ENCODE results near the gene PTPRH.
"Not testable (repeated sequence)": the region's sequence is repeated elsewhere in the genome, so short reads cannot be mapped to it uniquely, and the experiment has no call there.

The PTPRH gene

GRCh38 chr19:55156202-55157063 lies 52.9 kb downstream of the PTPRH start:
- peak; percentile 68 for DNase-seq

DNA sequence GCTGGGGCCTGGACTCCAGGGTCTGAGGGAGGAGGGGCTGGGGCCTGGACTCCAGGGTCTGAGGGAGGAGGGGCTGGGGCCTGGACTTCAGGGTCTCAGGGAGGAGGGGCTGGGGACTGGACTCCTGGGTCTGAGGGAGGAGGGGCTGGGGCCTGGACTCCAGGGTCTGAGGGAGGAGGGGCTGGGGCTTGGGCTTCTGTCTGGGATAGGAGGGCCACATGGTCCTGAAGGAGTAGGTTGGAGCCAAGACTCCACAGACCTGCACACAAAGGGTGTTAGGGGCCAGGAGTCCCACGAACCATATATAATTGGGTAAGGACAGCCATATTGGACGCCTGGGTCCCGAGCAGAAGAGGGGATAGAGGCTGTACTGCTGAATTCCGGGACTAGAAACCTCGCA lies 53.5 kb downstream of the PTPRH start:
- not testable (repeated sequence) for DNase-seq

DNA sequence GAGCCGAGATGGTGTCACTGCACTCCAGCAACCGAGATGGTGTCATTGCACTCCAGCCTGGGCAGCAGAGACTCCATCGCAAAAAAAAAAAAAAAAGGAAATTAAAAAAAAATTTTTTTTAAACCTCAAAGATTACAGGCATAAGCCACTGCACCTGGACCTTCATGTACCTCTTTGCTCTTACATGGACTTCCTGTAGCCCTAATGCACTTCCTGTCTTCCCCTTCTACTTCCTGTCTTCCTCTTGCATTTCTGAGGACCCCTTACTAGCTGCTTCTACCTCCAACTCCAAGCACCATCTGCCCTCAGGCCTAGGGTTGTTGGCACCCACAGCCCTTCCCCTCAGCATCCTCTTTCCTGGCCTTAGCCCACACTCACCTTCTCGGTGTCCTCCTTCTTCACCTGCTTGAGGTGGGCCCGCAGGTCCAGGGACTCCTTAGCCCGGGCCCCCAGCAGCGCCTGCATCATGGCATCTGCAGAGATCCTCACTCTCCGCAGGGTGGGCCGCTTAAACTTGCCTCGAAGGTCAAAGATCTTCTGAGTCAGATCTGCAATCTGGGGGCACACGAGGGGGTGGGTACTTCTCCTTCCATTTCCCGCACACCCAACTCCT lies 55.5 kb downstream of the PTPRH start:
- DNase-seq, result no peak

- no peak for DNase-seq
Measured at GRCh38 chr19:55152017-55152416, 57.3 kb downstream of the PTPRH start.

DNA sequence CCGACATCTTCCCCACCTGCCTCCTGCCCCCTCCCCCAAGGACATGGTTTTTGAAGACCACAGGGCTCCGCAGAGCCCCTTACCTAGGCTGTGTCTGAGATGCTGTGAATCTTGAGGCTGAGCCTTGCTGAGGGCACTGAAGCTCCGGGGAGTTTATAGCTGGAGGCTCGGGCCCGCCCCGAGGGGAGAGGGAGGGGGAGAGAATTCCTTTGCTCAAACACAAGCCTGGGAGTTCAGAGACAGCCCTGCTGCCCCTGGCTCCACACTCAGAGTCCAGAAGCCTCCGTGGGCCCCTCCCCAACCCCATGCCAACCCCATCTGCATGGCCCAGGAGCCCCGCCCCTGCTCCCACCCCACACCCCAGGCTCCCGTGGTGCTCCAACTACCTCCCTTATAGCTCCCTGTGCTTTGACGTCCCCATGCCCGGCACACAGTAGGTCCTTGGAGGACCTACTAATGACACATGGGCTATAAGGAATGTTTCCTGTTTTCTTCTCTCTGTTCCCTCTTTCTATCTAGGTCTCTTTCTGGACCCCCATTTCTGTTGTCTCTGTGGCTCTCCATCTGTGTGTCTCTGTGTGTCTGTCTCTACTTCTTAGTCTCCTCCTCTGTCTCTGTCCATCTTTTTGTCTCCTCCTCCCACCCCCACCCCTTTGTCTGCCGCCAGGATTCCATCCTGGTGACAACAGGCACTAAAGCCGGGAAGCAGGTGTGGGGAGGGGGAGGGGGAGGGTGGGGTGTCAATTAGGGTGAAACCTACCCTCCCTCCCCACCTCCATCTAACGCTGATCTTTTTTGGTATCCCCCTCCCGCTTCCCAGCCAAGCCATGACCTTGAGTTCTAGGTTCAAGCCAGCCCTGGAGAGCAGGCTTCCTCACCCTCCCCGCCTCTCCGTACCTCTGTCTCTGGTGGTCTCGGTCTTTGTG lies 60.0 kb downstream of the PTPRH start, which contains the start of gene TNNT1:
TNNT1 (minus strand) TSS at position 129 of the 926 bp plus-strand sequence. CDS start 2,049 bp downstream, outside the sequence.
- no peak for DNase-seq

GRCh38 chr19:55147545-55148251 lies 61.6 kb downstream of the PTPRH start:
- DNase-seq, result no peak

DNA sequence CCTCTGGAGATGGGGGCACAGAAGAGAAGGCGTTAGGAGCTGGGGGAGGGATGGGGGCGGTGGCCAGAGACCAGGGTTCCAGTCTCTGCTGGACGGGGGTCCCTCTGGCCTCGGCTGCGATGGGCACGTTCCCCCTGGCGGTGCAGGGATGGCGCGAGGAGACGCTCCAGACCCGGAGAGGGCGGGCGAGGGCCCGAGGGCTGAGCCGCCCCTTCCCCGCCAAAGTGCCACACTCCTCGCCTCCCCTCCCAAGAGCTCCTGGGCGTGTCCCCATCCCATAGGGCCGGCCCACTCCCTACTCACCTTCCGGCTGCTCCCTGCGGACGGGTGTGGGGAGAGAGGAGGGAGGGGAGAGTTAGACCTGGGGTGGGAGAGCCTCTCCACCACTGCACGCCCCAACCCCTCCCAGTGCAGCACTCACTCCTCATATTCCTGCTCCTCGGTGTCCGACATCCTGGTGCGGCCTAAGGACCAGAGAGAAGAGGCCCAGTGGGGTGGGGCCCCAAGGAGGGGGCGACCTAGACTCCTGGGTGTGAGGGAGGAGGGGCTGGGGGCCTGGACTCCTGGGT lies 62.5 kb downstream of the PTPRH start:
- DNase-seq, result peak; percentile 74

- peak; percentile 51 for DNase-seq
Measured at GRCh38 chr19:55146078-55146704, 63.1 kb downstream of the PTPRH start.

DNA sequence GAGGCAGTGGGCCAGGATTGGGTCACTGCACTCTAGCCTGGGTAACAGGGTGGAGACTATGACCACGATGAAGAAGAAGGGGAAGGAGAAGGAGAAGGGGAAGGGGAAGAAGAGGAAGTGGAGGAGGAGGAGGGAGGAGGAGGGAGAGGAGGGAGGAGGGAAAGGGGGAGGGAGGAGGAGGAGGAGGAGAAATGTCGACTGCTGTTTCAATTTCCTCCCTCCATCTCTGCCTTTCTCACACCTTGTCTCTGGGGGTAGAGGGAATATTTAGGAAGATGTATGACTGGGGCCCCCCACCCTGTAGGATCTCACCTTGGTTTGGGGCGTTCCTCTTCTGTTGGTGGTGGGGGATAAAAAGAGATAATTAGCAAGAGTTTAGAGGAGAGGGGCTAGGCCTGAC lies 64.1 kb downstream of the PTPRH start:
- DNase-seq, result no peak

DNA sequence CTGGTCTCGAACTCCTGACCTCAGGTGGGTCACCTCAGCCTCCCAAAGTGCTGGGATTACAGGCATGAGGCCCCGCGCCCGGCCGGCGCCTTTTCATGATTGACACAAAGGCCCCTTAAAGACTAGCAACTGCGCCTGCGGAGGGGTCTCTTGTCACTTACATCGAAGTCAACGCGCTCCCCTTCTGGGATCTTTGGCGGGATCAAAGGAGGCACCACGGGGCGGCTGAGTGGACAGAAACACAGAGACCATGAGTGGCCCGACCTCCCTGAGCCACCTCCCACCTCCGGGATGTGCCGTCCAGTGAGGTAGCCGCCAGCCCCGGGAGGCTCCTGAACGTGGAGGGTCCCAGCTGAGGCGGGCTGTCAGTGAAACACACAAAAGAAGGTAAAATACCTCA lies 67.6 kb downstream of the PTPRH start:
- no peak for DNase-seq

DNA sequence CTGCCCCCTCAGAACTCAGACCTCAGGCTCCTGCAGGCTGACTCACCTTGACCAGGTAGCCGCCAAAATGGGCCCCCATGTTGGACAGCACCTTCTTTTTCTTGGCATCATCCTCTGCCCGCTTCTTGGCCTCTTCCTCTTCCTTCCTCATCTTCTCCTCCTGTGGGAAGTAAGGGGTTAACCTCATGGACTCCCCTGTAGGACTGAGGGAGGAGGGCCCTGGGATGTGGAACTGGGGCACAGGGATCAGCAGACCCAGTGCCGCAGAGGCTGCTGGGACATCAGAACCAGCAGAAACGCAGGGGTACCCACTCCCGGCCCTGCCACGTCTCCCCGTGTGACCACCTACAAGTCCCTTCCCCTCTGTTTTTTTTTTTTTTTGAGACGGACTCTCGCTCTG lies 71.4 kb downstream of the PTPRH start:
- no peak for DNase-seq

- DNase-seq, result no peak
Measured at GRCh38 chr19:55136399-55137102, 72.8 kb downstream of the PTPRH start.

DNA sequence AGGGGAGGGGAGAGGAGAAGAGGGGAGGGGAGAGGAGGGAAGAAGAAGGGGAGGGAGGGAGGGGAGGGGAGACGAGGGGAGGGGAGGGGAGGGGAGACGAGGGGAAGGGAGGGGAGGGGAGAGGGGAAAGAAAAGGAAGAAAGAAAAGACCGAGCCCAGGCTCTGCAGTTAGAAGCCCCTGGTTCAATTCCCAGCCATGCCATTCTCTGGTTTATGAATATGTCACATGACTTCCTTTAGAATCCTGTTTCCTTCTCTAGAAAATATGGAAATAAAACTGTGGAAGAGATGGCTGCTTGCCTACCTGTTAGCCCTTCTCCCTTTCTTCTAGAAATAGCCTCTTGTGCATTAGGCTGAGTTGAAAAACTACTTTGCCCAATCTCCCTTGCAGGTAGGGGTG lies 74.6 kb downstream of the PTPRH start:
- no peak for DNase-seq

- DNase-seq, result no peak
Measured at GRCh38 chr19:55133639-55134444, 75.5 kb downstream of the PTPRH start.

GRCh38 chr19:55132453-55133129 lies 76.7 kb downstream of the PTPRH start:
- no peak for DNase-seq

DNA sequence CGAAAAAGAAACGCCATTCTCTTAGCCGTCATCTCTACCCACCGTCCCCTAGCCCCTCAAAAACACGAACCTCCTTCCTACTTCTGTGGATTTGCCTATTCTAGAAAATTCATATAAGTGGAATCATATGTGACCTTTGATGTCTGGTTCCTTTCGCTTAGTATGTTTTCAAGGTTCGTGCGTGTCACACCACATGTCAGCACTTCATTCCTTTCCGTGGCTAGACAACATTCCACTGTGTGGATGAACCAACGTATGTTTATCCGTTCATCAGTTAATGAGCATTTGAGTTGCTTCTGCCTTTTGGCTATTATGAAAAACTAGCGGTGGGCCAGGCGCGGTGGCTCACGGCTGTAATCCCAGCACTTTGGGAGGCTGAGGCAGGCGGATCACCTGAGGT lies 77.9 kb downstream of the PTPRH start:
- DNase-seq, result no peak
